OCI-LY1 (cell line): Measurements from ENCODE around the gene ATP2A2.

Experiments
- H2AFZ ChIP-seq: fragments of 200-600 bp; sonication (generic), shearing (Covaris generic); 2 replicates; pipeline ENCODE4 v1.6.0; 2014; ENCODE audit warnings: antibody characterized with exemption, mild to moderate bottlenecking, low read length
- H3F3A ChIP-seq: fragments of 200-600 bp; sonication (generic), shearing (Covaris generic); 2 replicates; pipeline ENCODE4 v1.6.0; 2014; ENCODE audit warnings: mild to moderate bottlenecking, antibody characterized with exemption, low read length, moderate library complexity; ENCODE audit not compliant: insufficient read depth
- H3K27ac ChIP-seq: fragments of 200-600 bp; sonication (generic); 2 replicates; pipeline ENCODE4 v1.5.1; 2014; ENCODE audit warnings: low read length, mixed run types, mild to moderate bottlenecking, low read depth; ENCODE audit not compliant: poor library complexity, severe bottlenecking
- H3K27me3 ChIP-seq: fragments of 200-600 bp; sonication (generic); 2 replicates; pipeline ENCODE4 v1.6.0; 2014; ENCODE audit warnings: antibody characterized with exemption, mild to moderate bottlenecking, low read length, moderate library complexity; ENCODE audit not compliant: insufficient read depth
- H3K36me3 ChIP-seq: fragments of 200-600 bp; sonication (generic); 2 replicates; pipeline ENCODE4 v1.6.1; 2014; ENCODE audit warnings: mild to moderate bottlenecking, antibody characterized with exemption, low read length, moderate library complexity, mixed read lengths; ENCODE audit not compliant: insufficient read depth
- H3K4me1 ChIP-seq: fragments of 200-600 bp; sonication (generic); 2 replicates; pipeline ENCODE4 v1.5.1; 2014; ENCODE audit warnings: mild to moderate bottlenecking, low read length, moderate library complexity; ENCODE audit not compliant: insufficient read depth, severe bottlenecking
- H3K4me2 ChIP-seq: fragments of 200-600 bp; sonication (generic), shearing (Covaris generic); 2 replicates; pipeline ENCODE4 v1.6.1; 2014; ENCODE audit warnings: low read length
- H3K4me3 ChIP-seq: fragments of 200-600 bp; sonication (generic); 2 replicates; pipeline ENCODE4 v1.5.1; 2014; ENCODE audit warnings: low read length, low read depth, mild to moderate bottlenecking, mixed read lengths; ENCODE audit not compliant: poor library complexity, severe bottlenecking
- H3K79me2 ChIP-seq: fragments of 200-600 bp; shearing (Covaris generic); 2 replicates; pipeline ENCODE4 v1.6.1; 2016; ENCODE audit warnings: mixed run types, low read length, mixed read lengths; ENCODE audit not compliant: insufficient read depth
- H3K9ac ChIP-seq: fragments of 200-600 bp; sonication (generic), shearing (Covaris generic); 2 replicates; pipeline ENCODE4 v1.6.1; 2014; ENCODE audit warnings: mild to moderate bottlenecking, low read length, mixed read lengths
- H3K9me2 ChIP-seq: fragments of 200-600 bp; sonication (generic), shearing (Covaris generic); 2 replicates; pipeline ENCODE4 v1.6.1; 2014; ENCODE audit warnings: low read depth, mild to moderate bottlenecking, low read length, mixed read lengths
- H3K9me3 ChIP-seq: fragments of 200-600 bp; shearing (Covaris generic); 2 replicates; pipeline ENCODE4 v1.6.1; 2014; ENCODE audit warnings: low read length, mixed read lengths
- H4K20me1 ChIP-seq: fragments of 200-600 bp; sonication (generic), shearing (Covaris generic); 2 replicates; pipeline ENCODE4 v1.6.0; 2016; ENCODE audit warnings: mild to moderate bottlenecking, low read length; ENCODE audit not compliant: insufficient read depth
- EZH2 ChIP-seq: fragments of 200-600 bp; sonication (generic), shearing (Covaris generic); IDR thresholded peaks from 2 replicates; pipeline ENCODE4 v1.8.0; 2017; ENCODE audit warnings: borderline replicate concordance, mixed run types, mild to moderate bottlenecking, antibody characterized with exemption, low read length, moderate library complexity, mixed read lengths
- TF ChIP-seq, protein P1 (sequence below): fragments of 200-600 bp; sonication (generic), shearing (Covaris generic); IDR thresholded peaks from 2 replicates; pipeline ENCODE4 v1.5.1; 2017; ENCODE audit warnings: mild to moderate bottlenecking, antibody characterized with exemption, low read length, moderate library complexity, mixed read lengths

Gene ATP2A2

GRCh38 chr12:110367181-110367864, 86.3 kb downstream of the ATP2A2 start:
- TF ChIP-seq EZH2, result no peak
- TF ChIP-seq, protein P1, sequence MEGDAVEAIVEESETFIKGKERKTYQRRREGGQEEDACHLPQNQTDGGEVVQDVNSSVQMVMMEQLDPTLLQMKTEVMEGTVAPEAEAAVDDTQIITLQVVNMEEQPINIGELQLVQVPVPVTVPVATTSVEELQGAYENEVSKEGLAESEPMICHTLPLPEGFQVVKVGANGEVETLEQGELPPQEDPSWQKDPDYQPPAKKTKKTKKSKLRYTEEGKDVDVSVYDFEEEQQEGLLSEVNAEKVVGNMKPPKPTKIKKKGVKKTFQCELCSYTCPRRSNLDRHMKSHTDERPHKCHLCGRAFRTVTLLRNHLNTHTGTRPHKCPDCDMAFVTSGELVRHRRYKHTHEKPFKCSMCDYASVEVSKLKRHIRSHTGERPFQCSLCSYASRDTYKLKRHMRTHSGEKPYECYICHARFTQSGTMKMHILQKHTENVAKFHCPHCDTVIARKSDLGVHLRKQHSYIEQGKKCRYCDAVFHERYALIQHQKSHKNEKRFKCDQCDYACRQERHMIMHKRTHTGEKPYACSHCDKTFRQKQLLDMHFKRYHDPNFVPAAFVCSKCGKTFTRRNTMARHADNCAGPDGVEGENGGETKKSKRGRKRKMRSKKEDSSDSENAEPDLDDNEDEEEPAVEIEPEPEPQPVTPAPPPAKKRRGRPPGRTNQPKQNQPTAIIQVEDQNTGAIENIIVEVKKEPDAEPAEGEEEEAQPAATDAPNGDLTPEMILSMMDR, result no peak
- H3K9ac ChIP-seq, result peak overlapping the region; percentile 19; the same call in 1 of the 2 replicates
- H3K36me3 ChIP-seq, result peaks cover 19% of the 10 kb centered on the region; the same call in 1 of the 2 replicates
- H3K4me3 ChIP-seq, result no peak overlapping the region
- H3K4me1 ChIP-seq, result peaks cover 42% of the 10 kb centered on the region
- H2AFZ ChIP-seq, result no peak overlapping the region
- H3K27ac ChIP-seq, result peak overlapping the region; percentile 72
- H3K27me3 ChIP-seq, result no peaks in the 10 kb centered on the region
- H3F3A ChIP-seq, result no peaks in the 10 kb centered on the region
- H3K79me2 ChIP-seq, result no peaks in the 10 kb centered on the region
- no peak overlapping the region for H3K4me2 ChIP-seq
- H3K9me2 ChIP-seq, result no peaks in the 10 kb centered on the region
- no peaks in the 10 kb centered on the region for H4K20me1 ChIP-seq
- H3K9me3 ChIP-seq, result no peaks in the 10 kb centered on the region

- H3K9me3 ChIP-seq, result no peaks in the 10 kb centered on the region
- H3K4me2 ChIP-seq, result no peak overlapping the region
- TF ChIP-seq, protein P1, result no peak
- no peak for TF ChIP-seq EZH2
- no peak overlapping the region for H3K9ac ChIP-seq
- H3K27ac ChIP-seq, result no peak overlapping the region
- H3K36me3 ChIP-seq, result peaks cover 39% of the 10 kb centered on the region
- H3K79me2 ChIP-seq, result no peaks in the 10 kb centered on the region
- H3K4me1 ChIP-seq, result peaks cover 51% of the 10 kb centered on the region
- H4K20me1 ChIP-seq, result no peaks in the 10 kb centered on the region
- no peaks in the 10 kb centered on the region for H3K27me3 ChIP-seq
- no peaks in the 10 kb centered on the region for H3K9me2 ChIP-seq
- no peak overlapping the region for H3K4me3 ChIP-seq
- no peaks in the 10 kb centered on the region for H3F3A ChIP-seq
- H2AFZ ChIP-seq, result no peak overlapping the region
Measured at GRCh38 chr12:110369992-110370391, 88.9 kb downstream of the ATP2A2 start.

DNA sequence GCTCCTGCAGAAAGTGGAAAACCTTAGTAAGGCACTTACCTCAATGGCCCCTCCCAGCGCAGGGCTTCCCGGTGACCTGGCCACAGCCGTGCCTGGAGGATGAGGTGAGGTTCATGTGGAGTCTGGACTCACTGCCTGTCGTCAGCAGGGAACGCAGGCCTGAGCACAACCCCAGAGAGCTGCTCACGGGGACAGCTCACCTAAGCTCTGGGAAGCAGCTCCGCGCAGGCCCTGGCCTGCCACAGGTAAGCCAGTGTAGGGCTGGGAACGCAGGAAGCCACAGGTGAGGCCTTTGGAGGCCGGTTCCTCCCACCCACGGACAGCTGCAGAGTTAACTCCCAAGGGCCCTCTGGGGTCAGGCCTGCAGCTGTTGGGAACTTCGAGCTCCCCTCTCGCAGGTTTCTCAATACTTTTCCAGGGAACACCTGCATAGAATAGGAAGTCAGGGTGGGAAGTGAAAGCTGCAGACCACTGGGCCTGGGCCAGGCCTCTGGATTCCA, 89.7 kb downstream of the ATP2A2 start:
- H3K4me2 ChIP-seq, result no peak overlapping the region
- H4K20me1 ChIP-seq, result no peaks in the 10 kb centered on the region
- no peak overlapping the region for H2AFZ ChIP-seq
- no peak overlapping the region for H3K4me3 ChIP-seq
- H3K27me3 ChIP-seq, result no peaks in the 10 kb centered on the region
- H3F3A ChIP-seq, result no peaks in the 10 kb centered on the region
- TF ChIP-seq EZH2, result no peak
- TF ChIP-seq, protein P1, result no peak
- no peaks in the 10 kb centered on the region for H3K9me3 ChIP-seq
- no peaks in the 10 kb centered on the region for H3K79me2 ChIP-seq
- H3K27ac ChIP-seq, result peak overlapping the region; percentile 73
- peaks cover 58% of the 10 kb centered on the region for H3K4me1 ChIP-seq
- no peak overlapping the region for H3K9ac ChIP-seq
- peaks cover 47% of the 10 kb centered on the region for H3K36me3 ChIP-seq
- H3K9me2 ChIP-seq, result no peaks in the 10 kb centered on the region
